ENCODE data around the gene MISP.

DNA sequence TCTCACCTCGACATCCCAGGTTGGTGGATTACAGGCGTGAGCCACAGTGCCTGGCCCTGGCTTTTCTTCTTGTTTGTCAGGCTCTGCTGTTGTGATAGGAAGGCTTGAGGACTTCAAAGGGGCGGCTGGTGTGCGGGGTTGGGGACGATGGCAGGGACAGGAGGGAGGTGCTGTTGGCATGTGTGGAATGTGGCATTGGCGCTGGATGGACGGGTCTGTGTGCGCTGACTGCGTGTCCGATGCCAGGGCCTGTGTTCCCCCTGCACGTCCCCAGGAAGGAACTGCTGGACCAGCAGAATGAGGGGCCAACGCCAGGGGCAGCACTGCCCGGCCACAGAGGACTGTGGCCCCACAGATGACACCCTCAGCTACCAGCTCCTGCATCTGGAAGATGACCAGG lies 33.6 kb downstream of the MISP start:
- TF ChIP-seq CREB1 (IDR thresholded peaks at IDR 0.05) (no peak), CREB1 (CRISPR knock-in tag; IDR thresholded peaks at IDR 0.05) (no peak), ZFP36 (IDR thresholded peaks at IDR 0.05; ENCODE audit: low read depth, low read length, partially characterized antibody) (no peak), ZNF232 (CRISPR knock-in tag; IDR thresholded peaks at IDR 0.05) (no peak), GATA2 (CRISPR knock-in tag; IDR thresholded peaks at IDR 0.05) (no peak), SMAD4 (CRISPR knock-in tag; conservative IDR thresholded peaks at IDR 0.05) (no peak)
